ENCODE measurements around the gene COL4A6.

DNA sequence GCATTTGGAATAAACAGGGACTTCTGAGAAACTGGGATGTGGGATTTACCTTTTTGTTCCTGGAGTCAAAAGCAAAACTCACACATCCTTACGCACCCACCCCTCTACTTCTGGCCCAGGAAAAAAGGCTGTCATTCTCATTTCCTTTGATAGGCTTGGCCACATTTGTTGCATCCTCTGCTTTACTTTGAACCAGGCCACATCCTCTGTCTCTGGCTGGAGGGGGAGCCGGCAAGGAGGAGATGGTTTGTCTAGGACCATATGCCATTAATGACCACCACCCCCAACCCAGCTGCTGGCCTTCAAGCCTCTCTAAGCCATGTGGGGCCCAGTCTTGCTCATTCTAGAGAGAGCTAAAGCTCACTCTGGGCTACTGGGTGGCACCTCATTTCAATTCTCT, 282.1 kb downstream of the COL4A6 start:
- no peak for TF ChIP-seq EZH2 (IDR thresholded peaks at IDR 0.05)
- TF ChIP-seq, protein P1, sequence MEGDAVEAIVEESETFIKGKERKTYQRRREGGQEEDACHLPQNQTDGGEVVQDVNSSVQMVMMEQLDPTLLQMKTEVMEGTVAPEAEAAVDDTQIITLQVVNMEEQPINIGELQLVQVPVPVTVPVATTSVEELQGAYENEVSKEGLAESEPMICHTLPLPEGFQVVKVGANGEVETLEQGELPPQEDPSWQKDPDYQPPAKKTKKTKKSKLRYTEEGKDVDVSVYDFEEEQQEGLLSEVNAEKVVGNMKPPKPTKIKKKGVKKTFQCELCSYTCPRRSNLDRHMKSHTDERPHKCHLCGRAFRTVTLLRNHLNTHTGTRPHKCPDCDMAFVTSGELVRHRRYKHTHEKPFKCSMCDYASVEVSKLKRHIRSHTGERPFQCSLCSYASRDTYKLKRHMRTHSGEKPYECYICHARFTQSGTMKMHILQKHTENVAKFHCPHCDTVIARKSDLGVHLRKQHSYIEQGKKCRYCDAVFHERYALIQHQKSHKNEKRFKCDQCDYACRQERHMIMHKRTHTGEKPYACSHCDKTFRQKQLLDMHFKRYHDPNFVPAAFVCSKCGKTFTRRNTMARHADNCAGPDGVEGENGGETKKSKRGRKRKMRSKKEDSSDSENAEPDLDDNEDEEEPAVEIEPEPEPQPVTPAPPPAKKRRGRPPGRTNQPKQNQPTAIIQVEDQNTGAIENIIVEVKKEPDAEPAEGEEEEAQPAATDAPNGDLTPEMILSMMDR (IDR thresholded peaks at IDR 0.05): no peak

Data from neural progenitor cell (in vitro differentiated cells).